ENCODE results near the gene TRAPPC14.

TRAPPC14 gene

GRCh38 chr7:100120733-100121036 lies 37.8 kb downstream of the TRAPPC14 start:
- in situ Hi-C loops (cut with HindIII; ENCODE audit: low pct_unique_long_range_greater_than_20kb, low sequenced_read_pairs) = no loop called here
- TF ChIP-seq JUND (IDR thresholded peaks at IDR 0.05; ENCODE audit: low read depth) = no peak
- DNase-seq (ENCODE audit: low read depth in 1 of 2, low spot score in 1 of 2) = no peak

- DNase-seq (ENCODE audit: low read depth in 1 of 2, low spot score in 1 of 2) = peak; percentile 26 to 63
- no peak for TF ChIP-seq JUND (IDR thresholded peaks at IDR 0.05; ENCODE audit: low read depth)
- in situ Hi-C loops (cut with HindIII; ENCODE audit: low pct_unique_long_range_greater_than_20kb, low sequenced_read_pairs) = no loop called here
Observed at GRCh38 chr7:100119970-100120732, 38.4 kb downstream of the TRAPPC14 start.

GRCh38 chr7:100119072-100119969 lies 39.2 kb downstream of the TRAPPC14 start, which contains the start of the genes CNPY4 and TAF6:
TSS of gene CNPY4 (plus strand) at chr7:100119634. CDS start at chr7:100119745, 111 bp downstream.
TSS of gene TAF6 (minus strand) at chr7:100119358. CDS start at chr7:100114209, 5,149 bp downstream.
- in situ Hi-C loops (cut with HindIII; ENCODE audit: low pct_unique_long_range_greater_than_20kb, low sequenced_read_pairs) = no loop called here
- peak; percentile 86 to 95 for DNase-seq (ENCODE audit: low read depth in 1 of 2, low spot score in 1 of 2)
- TF ChIP-seq JUND (IDR thresholded peaks at IDR 0.05; ENCODE audit: low read depth) = no peak

- no peak for DNase-seq (ENCODE audit: low read depth in 1 of 2, low spot score in 1 of 2)
- in situ Hi-C loops (cut with HindIII; ENCODE audit: low pct_unique_long_range_greater_than_20kb, low sequenced_read_pairs) = no loop called here
- TF ChIP-seq JUND (IDR thresholded peaks at IDR 0.05; ENCODE audit: low read depth) = no peak
Observed at GRCh38 chr7:100118388-100119071, 40.0 kb downstream of the TRAPPC14 start.

GRCh38 chr7:100115026-100115425 lies 43.5 kb downstream of the TRAPPC14 start:
- in situ Hi-C loops (cut with HindIII; ENCODE audit: low pct_unique_long_range_greater_than_20kb, low sequenced_read_pairs) = no loop called here
- no peak for DNase-seq (ENCODE audit: low read depth in 1 of 2, low spot score in 1 of 2)
- TF ChIP-seq JUND (IDR thresholded peaks at IDR 0.05; ENCODE audit: low read depth) = no peak

GRCh38 chr7:100111914-100112313 lies 46.6 kb downstream of the TRAPPC14 start:
- DNase-seq (ENCODE audit: low read depth in 1 of 2, low spot score in 1 of 2) = no peak
- TF ChIP-seq JUND (IDR thresholded peaks at IDR 0.05; ENCODE audit: low read depth) = no peak
- in situ Hi-C loops (cut with HindIII; ENCODE audit: low pct_unique_long_range_greater_than_20kb, low sequenced_read_pairs) = no loop called here

GRCh38 chr7:100111156-100111555 lies 47.4 kb downstream of the TRAPPC14 start:
- in situ Hi-C loops (cut with HindIII; ENCODE audit: low pct_unique_long_range_greater_than_20kb, low sequenced_read_pairs) = no loop called here
- no peak for DNase-seq (ENCODE audit: low read depth in 1 of 2, low spot score in 1 of 2)
- no peak for TF ChIP-seq JUND (IDR thresholded peaks at IDR 0.05; ENCODE audit: low read depth)

- in situ Hi-C loops (cut with HindIII; ENCODE audit: low pct_unique_long_range_greater_than_20kb, low sequenced_read_pairs) = no loop called here
- no peak for DNase-seq (ENCODE audit: low read depth in 1 of 2, low spot score in 1 of 2)
- no peak for TF ChIP-seq JUND (IDR thresholded peaks at IDR 0.05; ENCODE audit: low read depth)
Observed at GRCh38 chr7:100109521-100110163, 48.9 kb downstream of the TRAPPC14 start.

- TF ChIP-seq JUND (IDR thresholded peaks at IDR 0.05; ENCODE audit: low read depth) = no peak
- in situ Hi-C loops (cut with HindIII; ENCODE audit: low pct_unique_long_range_greater_than_20kb, low sequenced_read_pairs) = no loop called here
- DNase-seq (ENCODE audit: low read depth in 1 of 2, low spot score in 1 of 2) = no peak
Observed at GRCh38 chr7:100107890-100108289, 50.6 kb downstream of the TRAPPC14 start.

- in situ Hi-C loops (cut with HindIII; ENCODE audit: low pct_unique_long_range_greater_than_20kb, low sequenced_read_pairs) = no loop called here
- no peak for TF ChIP-seq JUND (IDR thresholded peaks at IDR 0.05; ENCODE audit: low read depth)
- no peak for DNase-seq (ENCODE audit: low read depth in 1 of 2, low spot score in 1 of 2)
Observed at GRCh38 chr7:100107125-100107737, 51.3 kb downstream of the TRAPPC14 start.

GRCh38 chr7:100106633-100107032 lies 51.9 kb downstream of the TRAPPC14 start:
- no peak for TF ChIP-seq JUND (IDR thresholded peaks at IDR 0.05; ENCODE audit: low read depth)
- no peak for DNase-seq (ENCODE audit: low read depth in 1 of 2, low spot score in 1 of 2)
- in situ Hi-C loops (cut with HindIII; ENCODE audit: low pct_unique_long_range_greater_than_20kb, low sequenced_read_pairs) = no loop called here

- in situ Hi-C loops (cut with HindIII; ENCODE audit: low pct_unique_long_range_greater_than_20kb, low sequenced_read_pairs) = no loop called here
- no peak for TF ChIP-seq JUND (IDR thresholded peaks at IDR 0.05; ENCODE audit: low read depth)
- no peak for DNase-seq (ENCODE audit: low read depth in 1 of 2, low spot score in 1 of 2)
Observed at GRCh38 chr7:100105534-100105933, 53.0 kb downstream of the TRAPPC14 start.

Measured in T47D (cell line).